ENCODE measurements around the gene RYR1.
A peak's percentile ranks its signal among the peaks of the same experiment; 100 is the strongest.

Gene RYR1

DNA sequence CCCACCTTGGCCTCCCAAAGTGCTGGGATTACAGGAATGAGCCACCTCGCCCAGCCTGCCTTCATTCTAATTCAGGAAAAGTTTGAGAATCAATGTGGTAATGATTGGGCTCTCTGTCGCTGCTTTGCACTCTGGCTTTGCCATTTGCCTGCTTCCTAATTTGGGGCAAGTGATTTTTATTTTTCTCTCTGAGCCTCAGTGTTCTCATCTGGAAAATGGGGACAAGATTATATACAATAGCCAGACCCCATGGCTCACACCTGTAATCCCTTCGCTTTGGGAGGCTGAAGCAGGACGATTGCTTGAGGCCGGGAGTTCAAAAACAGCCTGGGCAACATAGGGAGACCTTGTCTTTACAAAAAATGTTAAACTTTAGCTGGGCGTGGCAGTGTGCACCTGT lies 3.8 kb downstream of the RYR1 start:
- Histone ChIP-seq H3K4ac (ENCODE audit: low read depth, low read length) (no peak overlapping the region), H3K18ac (ENCODE audit: low read length) (no peak overlapping the region), H3K79me2 (ENCODE audit: control insufficient read depth, insufficient read depth, low read length) (no peaks in the 10 kb centered on the region), H3K4me2 (ENCODE audit: low read length) (no peak overlapping the region), H3K79me1 (ENCODE audit: low read length) (no peaks in the 10 kb centered on the region), H2BK15ac (replicated peaks; ENCODE audit: low read depth) (no peak overlapping the region), H3K27me3 (ENCODE audit: insufficient read depth, low read length, poor library complexity) (no peaks in the 10 kb centered on the region), H3K4me3 (ENCODE audit: low read length) (no peak overlapping the region), H4K5ac (ENCODE audit: low read length) (no peak overlapping the region), H2BK5ac (ENCODE audit: low read length) (no peak overlapping the region), H2BK120ac (ENCODE audit: low read depth, low read length) (no peak overlapping the region), H4K8ac (ENCODE audit: low read depth, low read length) (no peak overlapping the region), H3K4me1 (ENCODE audit: control insufficient read depth, low read depth, low read length) (peaks cover 4% of the 10 kb centered on the region), H2AK5ac (ENCODE audit: low read length) (no peak overlapping the region), H3K36me3 (ENCODE audit: control insufficient read depth, insufficient read depth, low read length) (no peaks in the 10 kb centered on the region), H3K23ac (ENCODE audit: low read length) (no peak overlapping the region), H3K27ac (ENCODE audit: low read depth, low read length) (no peak overlapping the region), H3K9ac (ENCODE audit: low read length) (no peak overlapping the region), H3K56ac (ENCODE audit: low read length) (no peak overlapping the region)
- WGBS (ENCODE audit: extremely low coverage, insufficient coverage, low lambda C conversion rate): no CpG with 5 or more reads among the region's 6 CpGs
- DNase-seq: no peak

DNA sequence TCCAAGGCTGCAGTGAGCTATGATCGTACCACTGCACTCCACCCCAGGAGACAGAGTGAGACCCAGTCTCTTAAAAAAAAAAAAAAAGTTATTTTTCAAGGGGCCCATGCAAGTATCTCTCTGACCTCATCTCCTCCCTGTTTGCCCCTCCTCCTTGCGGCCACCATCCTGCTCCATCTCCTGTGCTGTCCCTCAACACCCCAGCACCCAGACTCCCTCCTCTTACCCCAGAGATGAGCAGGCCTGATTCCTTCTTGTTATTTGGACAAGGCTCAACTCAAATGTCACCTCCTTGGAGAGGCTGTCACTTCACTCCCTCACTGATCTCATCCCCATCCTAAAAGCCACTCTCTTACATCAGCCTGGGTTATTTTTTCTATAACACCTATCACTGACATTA lies 4.4 kb downstream of the RYR1 start:
- Histone ChIP-seq H3K23ac (ENCODE audit: low read length) (no peak overlapping the region), H3K4ac (ENCODE audit: low read depth, low read length) (no peak overlapping the region), H3K56ac (ENCODE audit: low read length) (no peak overlapping the region), H2BK15ac (replicated peaks; ENCODE audit: low read depth) (no peak overlapping the region), H3K4me1 (ENCODE audit: control insufficient read depth, low read depth, low read length) (peaks cover 4% of the 10 kb centered on the region), H4K5ac (ENCODE audit: low read length) (no peak overlapping the region), H2BK120ac (ENCODE audit: low read depth, low read length) (no peak overlapping the region), H3K4me3 (ENCODE audit: low read length) (no peak overlapping the region), H3K79me2 (ENCODE audit: control insufficient read depth, insufficient read depth, low read length) (no peaks in the 10 kb centered on the region), H3K79me1 (ENCODE audit: low read length) (no peaks in the 10 kb centered on the region), H3K18ac (ENCODE audit: low read length) (no peak overlapping the region), H3K9ac (ENCODE audit: low read length) (no peak overlapping the region), H3K27me3 (ENCODE audit: insufficient read depth, low read length, poor library complexity) (no peaks in the 10 kb centered on the region), H3K4me2 (ENCODE audit: low read length) (no peak overlapping the region), H2AK5ac (ENCODE audit: low read length) (no peak overlapping the region), H2BK5ac (ENCODE audit: low read length) (no peak overlapping the region), H3K36me3 (ENCODE audit: control insufficient read depth, insufficient read depth, low read length) (no peaks in the 10 kb centered on the region), H4K8ac (ENCODE audit: low read depth, low read length) (no peak overlapping the region), H3K27ac (ENCODE audit: low read depth, low read length) (no peak overlapping the region)
- no peak for DNase-seq
- WGBS (ENCODE audit: extremely low coverage, insufficient coverage, low lambda C conversion rate): no CpG with 5 or more reads among the region's 2 CpGs

DNA sequence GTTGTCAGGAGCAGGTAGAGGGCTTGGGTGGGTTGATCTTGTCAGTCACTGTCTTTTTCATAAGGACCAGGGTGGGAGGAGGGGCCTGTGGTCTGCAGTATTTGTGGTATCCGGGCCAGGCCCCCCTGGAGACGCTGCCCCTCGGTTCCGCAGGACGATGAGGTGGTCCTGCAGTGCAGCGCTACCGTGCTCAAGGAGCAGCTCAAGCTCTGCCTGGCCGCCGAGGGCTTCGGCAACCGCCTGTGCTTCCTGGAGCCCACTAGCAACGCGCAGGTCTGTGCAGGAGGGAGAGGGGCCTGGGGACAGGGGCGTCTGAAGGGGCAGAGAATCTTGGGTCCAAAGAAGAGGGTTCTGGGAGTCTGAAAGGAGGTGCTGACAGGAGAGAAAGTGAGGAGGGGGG lies 7.1 kb downstream of the RYR1 start:
- peak overlapping the region; percentile 25 for H3K56ac ChIP-seq (ENCODE audit: low read length)
- no peak overlapping the region for H3K4ac ChIP-seq (ENCODE audit: low read depth, low read length)
- no peak overlapping the region for H3K9ac ChIP-seq (ENCODE audit: low read length)
- H2BK120ac ChIP-seq (ENCODE audit: low read depth, low read length): no peak overlapping the region
- no peak overlapping the region for H3K23ac ChIP-seq (ENCODE audit: low read length)
- no peak overlapping the region for H3K4me3 ChIP-seq (ENCODE audit: low read length)
- H4K5ac ChIP-seq (ENCODE audit: low read length): no peak overlapping the region
- no peak overlapping the region for H2AK5ac ChIP-seq (ENCODE audit: low read length)
- H3K4me1 ChIP-seq (ENCODE audit: control insufficient read depth, low read depth, low read length): no peaks in the 10 kb centered on the region
- H3K4me2 ChIP-seq (ENCODE audit: low read length): no peak overlapping the region
- no peaks in the 10 kb centered on the region for H3K79me1 ChIP-seq (ENCODE audit: low read length)
- H2BK5ac ChIP-seq (ENCODE audit: low read length): no peak overlapping the region
- no peak overlapping the region for H2BK15ac ChIP-seq (replicated peaks; ENCODE audit: low read depth)
- H3K36me3 ChIP-seq (ENCODE audit: control insufficient read depth, insufficient read depth, low read length): no peaks in the 10 kb centered on the region
- H3K18ac ChIP-seq (ENCODE audit: low read length): no peak overlapping the region
- no peak overlapping the region for H4K8ac ChIP-seq (ENCODE audit: low read depth, low read length)
- no peaks in the 10 kb centered on the region for H3K27me3 ChIP-seq (ENCODE audit: insufficient read depth, low read length, poor library complexity)
- no peaks in the 10 kb centered on the region for H3K79me2 ChIP-seq (ENCODE audit: control insufficient read depth, insufficient read depth, low read length)
- no peak for DNase-seq
- no peak overlapping the region for H3K27ac ChIP-seq (ENCODE audit: low read depth, low read length)
- no CpG with 5 or more reads among the region's 14 CpGs for WGBS (ENCODE audit: extremely low coverage, insufficient coverage, low lambda C conversion rate)

DNA sequence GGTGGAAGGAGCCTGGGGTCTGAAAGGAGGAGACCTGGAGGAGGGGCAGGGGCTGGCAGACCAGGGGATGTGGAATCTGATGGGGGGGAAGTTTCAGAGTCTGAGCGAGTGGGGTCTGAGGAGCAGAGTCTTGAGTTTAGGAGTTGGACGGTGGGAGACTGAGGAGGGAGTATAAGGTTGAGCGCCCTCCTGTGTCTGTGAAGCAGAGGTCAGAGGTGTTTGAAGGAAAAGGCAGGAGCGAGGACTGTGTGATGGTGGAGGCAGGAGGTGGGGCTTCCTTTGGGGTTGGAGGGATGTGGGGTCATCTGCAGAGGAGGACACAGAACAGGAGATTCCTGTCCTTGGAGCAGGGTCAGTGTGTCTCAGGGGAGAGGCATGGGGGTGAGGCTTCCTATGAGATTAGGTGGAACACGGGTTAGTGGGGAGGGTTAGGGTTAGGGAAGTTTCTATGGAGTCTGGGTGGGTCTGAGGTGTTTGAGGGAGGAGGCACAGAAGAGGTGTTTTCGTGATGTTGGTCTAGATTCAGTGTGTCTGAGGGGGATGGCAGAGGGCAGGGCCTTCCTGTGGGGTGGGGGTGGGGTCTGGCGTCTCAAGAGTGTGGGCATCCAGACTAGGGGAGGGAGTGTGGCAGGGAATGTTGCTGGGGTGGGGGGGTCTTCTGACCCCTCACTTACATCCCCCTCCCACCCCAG lies 8.3 kb downstream of the RYR1 start:
- Histone ChIP-seq H3K4me2 (ENCODE audit: low read length) (no peak overlapping the region), H2BK15ac (replicated peaks; ENCODE audit: low read depth) (no peak overlapping the region), H2AK5ac (ENCODE audit: low read length) (no peak overlapping the region), H4K8ac (ENCODE audit: low read depth, low read length) (no peak overlapping the region), H3K4me1 (ENCODE audit: control insufficient read depth, low read depth, low read length) (no peaks in the 10 kb centered on the region), H3K4ac (ENCODE audit: low read depth, low read length) (no peak overlapping the region), H3K4me3 (ENCODE audit: low read length) (no peak overlapping the region), H2BK5ac (ENCODE audit: low read length) (no peak overlapping the region), H3K56ac (ENCODE audit: low read length) (peak overlapping the region; percentile 78), H3K36me3 (ENCODE audit: control insufficient read depth, insufficient read depth, low read length) (no peaks in the 10 kb centered on the region), H3K27me3 (ENCODE audit: insufficient read depth, low read length, poor library complexity) (no peaks in the 10 kb centered on the region), H3K9ac (ENCODE audit: low read length) (peak overlapping the region; percentile 13), H3K23ac (ENCODE audit: low read length) (no peak overlapping the region), H3K18ac (ENCODE audit: low read length) (peak overlapping the region; percentile 32), H4K5ac (ENCODE audit: low read length) (no peak overlapping the region), H3K79me1 (ENCODE audit: low read length) (no peaks in the 10 kb centered on the region), H2BK120ac (ENCODE audit: low read depth, low read length) (no peak overlapping the region), H3K27ac (ENCODE audit: low read depth, low read length) (no peak overlapping the region), H3K79me2 (ENCODE audit: control insufficient read depth, insufficient read depth, low read length) (no peaks in the 10 kb centered on the region)
- peak; percentile 86 for DNase-seq
- no CpG with 5 or more reads among the region's 7 CpGs for WGBS (ENCODE audit: extremely low coverage, insufficient coverage, low lambda C conversion rate)

DNA sequence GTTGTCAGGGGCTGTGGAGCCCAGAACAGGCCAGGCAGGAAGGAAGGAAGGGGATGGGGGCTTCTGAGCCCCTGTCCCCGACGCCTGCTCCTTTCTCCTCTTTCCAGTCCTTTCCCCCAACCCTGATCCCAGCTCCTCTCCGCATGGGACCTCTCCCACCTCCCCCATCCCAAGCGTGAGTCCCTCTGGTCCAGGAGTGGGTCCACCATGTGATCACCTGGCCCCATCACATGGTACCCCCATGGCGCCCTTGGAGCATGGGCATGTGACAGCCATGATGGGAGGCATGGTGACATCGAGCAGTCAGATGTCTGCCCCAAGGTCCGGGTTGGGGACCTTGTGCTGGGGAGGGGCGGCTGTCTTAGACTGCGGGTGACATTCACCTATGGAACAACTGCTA lies 9.2 kb downstream of the RYR1 start:
- H3K36me3 ChIP-seq (ENCODE audit: control insufficient read depth, insufficient read depth, low read length): no peaks in the 10 kb centered on the region
- H3K56ac ChIP-seq (ENCODE audit: low read length): no peak overlapping the region
- no peak overlapping the region for H3K4me3 ChIP-seq (ENCODE audit: low read length)
- WGBS (ENCODE audit: extremely low coverage, insufficient coverage, low lambda C conversion rate): no CpG with 5 or more reads among the region's 9 CpGs
- no peak overlapping the region for H3K27ac ChIP-seq (ENCODE audit: low read depth, low read length)
- no peak overlapping the region for H3K18ac ChIP-seq (ENCODE audit: low read length)
- H3K79me1 ChIP-seq (ENCODE audit: low read length): no peaks in the 10 kb centered on the region
- no peaks in the 10 kb centered on the region for H3K27me3 ChIP-seq (ENCODE audit: insufficient read depth, low read length, poor library complexity)
- no peak overlapping the region for H2BK15ac ChIP-seq (replicated peaks; ENCODE audit: low read depth)
- H2BK120ac ChIP-seq (ENCODE audit: low read depth, low read length): no peak overlapping the region
- H2BK5ac ChIP-seq (ENCODE audit: low read length): no peak overlapping the region
- no peak overlapping the region for H3K4ac ChIP-seq (ENCODE audit: low read depth, low read length)
- no peak overlapping the region for H3K9ac ChIP-seq (ENCODE audit: low read length)
- no peaks in the 10 kb centered on the region for H3K79me2 ChIP-seq (ENCODE audit: control insufficient read depth, insufficient read depth, low read length)
- H4K8ac ChIP-seq (ENCODE audit: low read depth, low read length): no peak overlapping the region
- no peak overlapping the region for H3K4me2 ChIP-seq (ENCODE audit: low read length)
- no peak for DNase-seq
- no peaks in the 10 kb centered on the region for H3K4me1 ChIP-seq (ENCODE audit: control insufficient read depth, low read depth, low read length)
- H2AK5ac ChIP-seq (ENCODE audit: low read length): no peak overlapping the region
- H4K5ac ChIP-seq (ENCODE audit: low read length): no peak overlapping the region
- H3K23ac ChIP-seq (ENCODE audit: low read length): no peak overlapping the region

DNA sequence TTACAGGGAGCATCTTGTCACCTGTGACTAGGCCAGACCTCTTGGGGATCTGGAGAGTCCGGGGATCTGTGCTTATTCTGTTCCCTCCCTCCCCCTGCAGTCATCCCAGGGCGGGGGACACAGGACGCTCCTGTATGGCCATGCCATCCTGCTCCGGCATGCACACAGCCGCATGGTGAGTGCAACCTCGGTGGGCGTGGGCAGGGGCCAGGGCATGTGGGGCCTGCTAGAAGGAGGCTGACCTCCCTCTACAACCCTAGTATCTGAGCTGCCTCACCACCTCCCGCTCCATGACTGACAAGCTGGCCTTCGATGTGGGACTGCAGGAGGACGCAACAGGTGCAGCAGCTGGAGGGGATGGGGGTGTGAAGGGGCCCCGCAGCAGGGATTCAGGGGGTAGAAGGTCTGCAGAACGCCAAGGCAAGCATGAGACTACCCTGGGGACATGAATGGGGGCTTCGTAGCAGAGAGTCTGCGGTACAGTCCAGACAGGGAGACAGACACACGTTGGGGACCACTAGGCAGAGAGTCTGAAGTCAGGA lies 10.0 kb downstream of the RYR1 start:
- H3K4me1 ChIP-seq (ENCODE audit: control insufficient read depth, low read depth, low read length): no peaks in the 10 kb centered on the region
- no peak overlapping the region for H2BK5ac ChIP-seq (ENCODE audit: low read length)
- no peaks in the 10 kb centered on the region for H3K79me2 ChIP-seq (ENCODE audit: control insufficient read depth, insufficient read depth, low read length)
- H4K8ac ChIP-seq (ENCODE audit: low read depth, low read length): no peak overlapping the region
- H3K56ac ChIP-seq (ENCODE audit: low read length): no peak overlapping the region
- no peaks in the 10 kb centered on the region for H3K79me1 ChIP-seq (ENCODE audit: low read length)
- H3K4me2 ChIP-seq (ENCODE audit: low read length): no peak overlapping the region
- no peak overlapping the region for H2AK5ac ChIP-seq (ENCODE audit: low read length)
- H3K27me3 ChIP-seq (ENCODE audit: insufficient read depth, low read length, poor library complexity): no peaks in the 10 kb centered on the region
- H3K27ac ChIP-seq (ENCODE audit: low read depth, low read length): no peak overlapping the region
- H3K23ac ChIP-seq (ENCODE audit: low read length): no peak overlapping the region
- H3K4me3 ChIP-seq (ENCODE audit: low read length): no peak overlapping the region
- no CpG with 5 or more reads among the region's 15 CpGs for WGBS (ENCODE audit: extremely low coverage, insufficient coverage, low lambda C conversion rate)
- H2BK15ac ChIP-seq (replicated peaks; ENCODE audit: low read depth): no peak overlapping the region
- no peak overlapping the region for H3K18ac ChIP-seq (ENCODE audit: low read length)
- no peak for DNase-seq
- H3K36me3 ChIP-seq (ENCODE audit: control insufficient read depth, insufficient read depth, low read length): no peaks in the 10 kb centered on the region
- H4K5ac ChIP-seq (ENCODE audit: low read length): no peak overlapping the region
- no peak overlapping the region for H2BK120ac ChIP-seq (ENCODE audit: low read depth, low read length)
- no peak overlapping the region for H3K4ac ChIP-seq (ENCODE audit: low read depth, low read length)
- H3K9ac ChIP-seq (ENCODE audit: low read length): no peak overlapping the region
